HS-27A (cell line): ENCODE measurements around the gene PLPPR4.

ENCODE experiments used
- DNase-seq: peaks from one replicate; pipeline ENCODE4 v3.0.0-alpha.2; 2012; ENCODE audit warnings: low read depth, missing footprints

PLPPR4 gene

GRCh38 chr1:99347041-99347684 lies 82.9 kb downstream of the PLPPR4 start:
- DNase-seq: no peak

DNA sequence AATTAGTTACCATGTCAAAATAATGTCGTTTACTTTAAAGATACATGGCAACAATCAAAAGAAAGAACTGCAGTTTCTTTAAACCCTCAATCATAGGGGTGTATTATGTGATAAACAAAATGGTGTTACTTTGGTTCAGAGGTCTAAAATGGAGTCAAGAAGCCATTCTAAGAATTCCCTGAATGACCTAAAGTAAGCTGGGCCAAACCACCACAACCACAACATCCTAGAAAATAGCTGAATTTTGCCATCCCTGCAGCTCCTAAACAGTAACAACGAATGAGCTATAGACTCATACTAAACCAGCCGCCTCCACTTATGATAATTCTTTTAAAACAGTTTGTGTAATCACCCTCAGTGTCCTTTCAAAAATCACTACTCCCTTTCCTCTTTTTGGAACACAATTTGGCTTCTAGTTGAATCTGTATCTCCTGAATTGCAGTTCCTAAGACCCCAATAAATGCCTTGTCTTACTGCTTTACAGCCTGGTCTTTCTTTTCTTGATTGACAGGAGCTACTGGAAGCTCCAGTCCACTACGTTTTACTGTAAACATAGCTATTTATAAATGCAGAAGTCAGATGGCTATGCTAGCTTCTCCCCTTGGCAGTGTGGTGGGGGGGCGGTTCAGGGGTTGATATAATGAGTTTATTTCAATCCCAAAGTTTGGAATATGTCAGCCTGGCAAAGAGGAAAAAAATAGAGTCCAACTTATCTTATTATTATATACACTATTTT lies 84.3 kb downstream of the PLPPR4 start:
- DNase-seq: no peak

DNA sequence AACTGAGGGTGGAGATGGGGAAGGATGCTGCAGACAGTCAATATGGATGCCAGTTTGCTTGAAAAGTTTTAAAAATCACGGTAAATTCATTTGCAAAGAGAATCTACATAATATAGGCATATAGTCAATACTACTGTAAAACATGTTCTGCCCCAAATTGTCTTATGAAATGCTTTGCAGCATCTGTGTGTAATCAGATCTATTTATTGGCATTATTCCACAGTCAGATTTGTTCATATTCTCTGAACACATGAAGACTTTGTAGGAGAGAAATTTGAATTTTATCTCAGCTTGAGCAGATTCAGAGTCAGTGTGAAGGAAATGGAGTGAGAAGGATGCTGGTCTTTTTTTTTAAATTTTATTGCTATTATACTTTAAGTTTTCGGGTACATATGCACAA lies 88.5 kb downstream of the PLPPR4 start:
- DNase-seq: no peak

- no peak for DNase-seq
Observed at GRCh38 chr1:99358770-99359169, 94.5 kb downstream of the PLPPR4 start.
